Measurements from ENCODE around the gene REPS2.

REPS2 gene

DNA sequence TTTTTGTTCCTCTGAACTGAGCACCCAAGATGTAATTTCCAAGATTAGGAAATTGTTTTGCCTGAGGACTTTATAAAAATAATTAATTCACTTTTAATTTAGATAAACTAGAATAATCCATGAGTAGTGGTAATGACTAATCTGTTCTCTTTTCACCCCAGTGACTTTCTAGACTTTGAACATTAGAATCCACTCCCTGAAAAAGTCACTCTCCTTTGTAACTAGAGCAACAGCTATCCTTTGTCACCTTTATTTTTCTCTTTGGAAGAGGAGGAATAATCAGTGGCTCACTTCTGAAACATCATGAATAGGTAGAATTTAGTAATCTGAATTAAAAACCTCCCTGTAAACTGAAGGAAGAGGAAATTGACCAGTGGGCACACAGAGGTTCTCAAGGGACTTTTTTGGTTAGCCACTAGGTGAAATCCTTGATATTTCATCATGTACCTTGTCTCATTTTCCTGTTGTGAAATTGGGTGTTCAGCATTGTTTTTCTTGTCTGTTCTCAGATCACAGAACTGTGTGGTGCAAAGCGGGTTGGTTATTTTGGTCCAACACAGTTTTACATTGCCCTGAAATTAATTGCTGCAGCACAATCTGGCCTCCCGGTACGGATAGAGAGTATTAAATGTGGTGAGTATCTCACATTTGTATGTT, 59.4 kb downstream of the REPS2 start:
- peak; percentile 19 for DNase-seq (ENCODE audit: low read depth)

DNA sequence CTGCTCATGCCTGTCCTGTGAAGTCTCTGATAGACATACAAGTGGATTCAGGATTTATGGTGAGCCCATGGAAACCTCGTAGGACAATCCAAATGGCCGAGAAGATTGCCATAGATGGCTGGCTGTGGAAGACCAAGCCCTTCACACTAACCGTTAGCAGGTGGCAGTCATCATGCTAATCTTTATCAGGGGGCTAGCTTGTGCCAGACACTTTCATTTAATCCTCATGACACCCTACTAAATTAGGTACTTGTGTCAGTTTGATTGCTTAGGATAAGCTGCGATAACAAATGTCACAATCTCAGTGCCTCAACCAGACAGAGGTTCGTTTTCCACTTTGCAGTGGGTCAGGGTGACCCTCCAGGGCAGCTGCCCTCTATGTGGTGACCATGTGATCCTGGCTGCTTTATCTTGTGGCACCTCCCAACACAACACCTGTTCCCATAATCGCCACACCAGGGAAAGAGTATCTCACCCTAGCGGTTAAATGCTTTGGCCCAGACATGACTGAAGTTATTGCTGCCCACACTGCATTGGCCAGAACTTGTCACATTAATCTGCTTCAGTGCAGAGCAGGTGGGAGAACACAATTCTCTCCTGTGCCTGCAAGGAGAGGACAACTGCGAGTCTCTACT, 60.8 kb downstream of the REPS2 start:
- DNase-seq (ENCODE audit: low read depth), result peak; percentile 23

DNA sequence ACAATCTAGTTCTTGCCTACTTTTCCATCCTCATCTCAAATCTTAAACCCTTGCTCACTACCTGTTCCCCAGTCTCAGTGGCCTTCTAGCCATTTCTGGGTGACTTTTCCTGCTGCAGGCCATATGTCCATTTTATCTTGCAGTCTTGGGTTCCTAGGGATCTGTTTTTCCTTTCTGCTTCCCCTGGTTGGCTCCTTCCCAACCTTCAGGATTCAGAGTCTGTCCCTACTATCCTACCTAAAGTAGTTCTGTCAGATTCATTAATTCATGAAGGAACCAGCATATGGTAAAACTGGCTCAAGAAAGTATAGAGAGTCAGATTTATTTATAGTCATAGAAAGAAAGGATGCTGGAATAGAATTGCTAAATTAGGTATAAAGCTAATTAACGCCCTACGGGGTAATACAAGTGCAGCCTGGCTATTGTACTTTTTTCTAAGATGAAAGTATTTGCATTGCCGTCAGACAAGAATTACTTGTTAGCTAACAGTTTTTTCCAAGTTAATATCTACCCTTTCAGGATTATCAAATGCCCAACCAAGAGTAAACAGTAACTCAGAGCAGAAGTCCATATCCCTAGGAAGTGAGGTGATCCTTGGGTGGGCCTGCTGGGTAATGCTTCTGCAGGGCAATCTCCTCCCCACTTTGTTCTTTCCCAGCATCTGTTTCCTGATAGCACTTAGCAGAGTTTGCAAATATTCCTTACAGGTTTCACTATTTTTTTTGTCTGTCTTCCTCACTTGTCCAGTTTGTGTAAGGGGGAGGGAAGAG, 63.6 kb downstream of the REPS2 start:
- DNase-seq (ENCODE audit: low read depth), result no peak

DNA sequence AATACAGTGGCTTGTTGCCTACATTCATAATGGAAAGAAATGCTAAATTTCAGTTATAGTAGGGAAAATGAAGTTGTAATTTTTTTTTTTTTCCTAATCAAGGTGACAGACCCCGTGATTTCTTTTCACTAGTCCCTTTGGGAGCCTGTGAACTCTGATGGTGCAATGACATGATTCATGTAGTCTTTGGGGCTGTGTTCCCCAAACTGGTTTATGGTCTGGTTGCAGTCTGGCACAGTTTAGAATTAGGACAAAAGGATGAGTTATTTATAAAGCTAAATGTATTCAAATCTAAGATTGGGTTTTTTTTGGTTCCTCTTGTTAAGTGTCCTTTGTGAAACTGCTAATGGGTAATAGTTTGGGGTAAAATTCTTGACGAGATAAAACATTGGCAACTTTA, 66.0 kb downstream of the REPS2 start:
- no peak for DNase-seq (ENCODE audit: low read depth)

DNA sequence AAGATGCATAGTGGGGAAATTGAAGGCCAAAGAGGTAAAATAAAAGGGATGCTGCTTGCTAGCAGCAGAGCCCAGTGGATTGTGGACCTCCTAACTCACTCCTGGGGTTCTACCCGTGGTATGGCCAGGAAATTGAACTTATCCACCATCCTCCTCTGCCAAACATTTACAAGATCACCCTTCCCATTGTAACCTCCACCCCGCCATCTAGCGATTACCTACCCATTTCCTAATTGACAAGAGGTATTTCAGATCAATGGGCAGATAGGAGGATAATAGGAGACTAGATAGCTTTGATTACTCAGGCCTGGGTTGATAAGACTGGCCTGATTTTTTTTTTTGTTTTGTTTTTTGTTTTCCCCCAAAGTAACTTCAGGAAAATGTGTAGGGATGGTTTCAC, 67.8 kb downstream of the REPS2 start:
- DNase-seq (ENCODE audit: low read depth), result no peak

DNA sequence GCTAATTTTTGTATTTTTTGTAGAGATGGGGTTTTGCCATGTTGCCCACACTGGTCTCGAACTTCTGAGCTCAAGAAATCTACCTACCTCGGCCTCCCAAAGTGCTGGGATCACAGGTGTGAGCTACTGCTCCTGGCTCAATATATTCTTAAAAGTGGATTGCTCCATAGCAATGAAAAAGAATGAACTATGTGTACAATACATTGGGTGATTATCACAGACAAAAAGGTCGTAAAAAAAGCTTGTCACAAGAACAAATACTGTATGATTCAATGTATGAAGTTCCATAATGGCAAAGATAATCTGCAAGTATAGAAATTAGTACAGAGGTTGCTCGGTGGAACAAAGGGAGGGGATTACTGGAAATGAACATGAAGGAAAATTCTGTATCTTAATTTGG, 70.7 kb downstream of the REPS2 start:
- no peak for DNase-seq (ENCODE audit: low read depth)

DNA sequence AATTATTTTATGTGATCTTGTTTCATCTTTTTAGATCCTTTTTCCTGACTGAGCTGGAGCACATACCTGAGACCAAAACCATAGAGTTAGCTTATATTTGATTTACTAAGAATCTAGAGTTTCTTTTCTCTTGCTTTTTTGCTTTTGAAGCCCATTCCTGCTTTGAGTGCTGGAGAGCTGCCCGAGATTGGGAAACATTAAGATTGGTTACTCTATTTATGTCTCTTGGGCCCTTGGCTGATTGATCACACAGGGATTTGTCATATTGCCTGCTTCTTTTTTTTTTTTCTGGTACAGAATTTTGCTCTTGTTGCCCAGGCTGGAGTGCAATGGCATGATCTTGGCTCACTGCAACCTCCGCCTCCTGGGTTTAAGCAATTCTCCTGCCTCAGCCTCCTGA, 73.9 kb downstream of the REPS2 start:
- no peak for DNase-seq (ENCODE audit: low read depth)

DNA sequence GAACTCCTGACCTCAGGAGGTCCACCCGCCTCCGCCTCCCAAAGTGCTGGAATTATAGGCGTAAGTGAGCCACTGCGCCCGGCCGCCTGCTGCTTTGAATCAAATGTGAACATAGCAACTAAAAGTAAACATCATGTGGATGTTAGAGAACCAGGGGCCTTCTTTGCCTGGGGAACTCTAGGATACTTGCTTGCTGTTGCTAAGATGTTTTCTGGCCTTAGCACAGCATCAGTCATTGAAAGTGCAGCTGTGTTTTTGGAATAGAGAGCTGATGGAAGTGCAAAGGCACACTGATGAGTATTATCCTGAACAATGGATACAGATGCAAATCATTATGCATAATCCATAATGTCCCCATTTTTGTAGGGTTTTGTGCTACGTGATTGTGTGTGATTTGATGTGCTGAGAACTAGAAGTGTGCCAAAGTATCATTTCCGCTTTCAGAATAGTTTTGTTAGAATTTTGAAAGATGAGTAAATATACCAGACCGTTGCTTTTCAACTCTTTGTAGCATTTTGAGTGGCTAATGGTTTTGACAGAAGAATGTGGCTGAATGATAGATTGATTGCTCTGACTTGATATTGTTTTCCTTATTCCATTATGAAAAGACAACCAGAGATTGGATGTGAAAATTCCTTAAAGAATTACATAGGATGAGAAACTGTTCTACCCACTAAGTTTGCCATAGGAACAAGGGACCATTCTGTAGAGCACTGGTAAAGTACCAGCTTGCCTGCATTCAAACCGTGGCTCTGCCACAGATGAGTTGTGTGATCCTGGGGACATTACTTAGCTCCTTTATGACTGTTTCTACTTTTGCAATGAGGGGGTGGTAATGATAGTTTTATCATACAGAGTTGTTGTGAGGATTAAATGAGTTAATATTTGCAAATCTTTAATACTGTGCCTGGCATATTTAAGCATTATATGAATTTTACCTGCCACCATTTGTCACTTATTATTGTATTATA, 74.7 kb downstream of the REPS2 start:
- DNase-seq (ENCODE audit: low read depth), result no peak

DNA sequence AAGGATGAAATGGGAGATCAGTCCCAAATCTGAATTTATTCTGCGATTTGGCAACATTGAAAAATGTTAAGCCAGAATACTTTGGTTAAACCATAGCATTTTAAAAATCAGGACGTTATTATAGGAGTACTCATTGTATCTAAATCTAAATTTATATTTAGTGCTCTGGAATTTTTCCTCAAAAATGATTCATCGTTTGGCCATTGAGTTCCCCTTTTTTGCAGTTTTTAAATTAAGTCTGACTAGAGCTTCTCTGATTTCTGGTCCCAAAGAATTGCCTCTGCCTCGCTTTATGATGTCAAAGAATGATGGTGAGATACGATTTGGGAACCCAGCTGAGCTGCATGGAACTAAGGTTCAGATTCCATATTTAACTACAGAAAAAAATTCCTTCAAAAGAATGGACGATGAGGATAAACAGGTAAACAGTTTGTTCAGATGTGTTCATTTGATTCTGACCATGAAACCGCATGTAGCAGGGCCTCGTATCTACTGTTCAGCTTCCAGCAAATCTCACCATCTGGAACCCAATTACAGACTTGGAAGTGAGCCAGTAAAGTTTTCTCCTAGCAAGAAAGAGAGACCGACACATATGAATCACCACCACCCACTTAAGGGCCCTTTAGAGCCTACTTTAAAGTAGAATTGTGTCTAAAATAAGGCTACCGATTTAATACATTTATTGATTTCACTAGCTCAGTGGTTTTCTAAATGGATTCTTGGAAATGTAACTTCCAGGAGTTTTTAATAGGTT, 75.6 kb downstream of the REPS2 start:
- peak; percentile 67 for DNase-seq (ENCODE audit: low read depth)

DNA sequence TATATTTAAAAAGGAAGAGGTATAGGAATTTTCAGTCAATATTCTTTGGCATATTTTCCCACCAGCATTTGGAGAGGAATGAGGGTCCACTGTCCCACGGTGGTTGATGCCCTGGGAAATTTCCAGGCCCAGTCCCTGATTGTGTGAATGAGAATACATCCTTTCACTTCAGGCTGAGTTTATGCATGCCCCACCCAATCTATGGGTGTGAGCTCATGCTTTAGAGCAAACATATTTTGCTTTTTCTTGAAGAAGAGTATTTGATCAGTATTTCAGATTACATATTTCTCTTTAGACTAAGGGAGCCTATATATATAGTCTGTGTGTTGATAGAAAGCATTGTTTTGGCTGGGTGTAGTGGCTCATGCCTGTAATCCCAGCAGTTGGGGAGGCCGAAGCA, 77.2 kb downstream of the REPS2 start:
- DNase-seq (ENCODE audit: low read depth), result no peak

DNA sequence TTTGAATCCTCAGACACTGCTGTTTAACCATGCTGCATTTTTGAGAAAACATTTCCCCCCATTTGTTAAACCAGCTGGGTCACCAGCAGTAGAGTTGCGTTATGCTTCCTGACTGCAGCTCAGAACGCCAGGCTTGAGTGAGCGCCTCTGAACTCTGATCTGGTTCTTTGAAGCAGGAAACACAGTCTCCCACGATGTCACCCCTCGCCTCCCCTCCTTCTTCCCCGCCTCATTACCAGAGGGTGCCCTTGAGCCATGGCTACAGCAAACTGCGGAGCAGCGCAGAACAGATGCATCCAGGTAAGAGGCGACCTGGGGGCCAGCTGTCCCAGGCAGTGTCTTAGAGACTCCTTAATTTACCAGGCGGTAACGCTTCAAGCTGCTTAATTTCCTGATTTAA, 78.4 kb downstream of the REPS2 start:
- no peak for DNase-seq (ENCODE audit: low read depth)

DNA sequence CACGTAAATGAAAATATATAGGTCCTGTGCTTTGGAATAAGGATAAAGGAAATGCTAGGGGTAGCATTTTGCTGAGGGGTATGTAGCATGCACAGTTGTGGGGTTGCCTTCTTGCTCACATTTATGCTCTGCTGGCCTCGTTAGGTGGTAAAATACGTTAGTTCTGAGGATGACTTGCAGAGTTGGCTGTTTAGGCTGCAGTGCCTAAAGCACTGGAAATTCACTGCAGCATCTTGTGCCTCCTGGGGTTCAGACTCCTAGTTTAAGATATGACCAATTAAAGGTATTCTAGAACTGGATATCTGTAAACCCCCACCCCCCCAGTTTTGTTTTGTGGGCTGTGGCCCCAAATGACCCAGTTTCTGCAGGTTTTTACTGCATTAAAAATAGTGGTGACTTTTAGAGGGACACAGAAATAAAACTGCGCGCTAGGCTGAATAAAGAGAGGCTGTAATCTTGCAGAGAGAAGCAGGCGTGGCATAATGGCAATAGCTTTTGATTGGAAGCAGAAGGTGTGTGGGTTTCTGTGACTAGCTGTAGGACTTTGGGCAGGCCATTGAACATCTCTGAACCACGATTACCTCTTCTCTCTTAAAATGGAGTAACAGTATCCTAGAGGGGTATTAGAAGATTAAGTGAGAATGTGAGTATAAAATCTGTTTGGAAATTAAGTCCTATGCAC, 79.3 kb downstream of the REPS2 start:
- no peak for DNase-seq (ENCODE audit: low read depth)

DNA sequence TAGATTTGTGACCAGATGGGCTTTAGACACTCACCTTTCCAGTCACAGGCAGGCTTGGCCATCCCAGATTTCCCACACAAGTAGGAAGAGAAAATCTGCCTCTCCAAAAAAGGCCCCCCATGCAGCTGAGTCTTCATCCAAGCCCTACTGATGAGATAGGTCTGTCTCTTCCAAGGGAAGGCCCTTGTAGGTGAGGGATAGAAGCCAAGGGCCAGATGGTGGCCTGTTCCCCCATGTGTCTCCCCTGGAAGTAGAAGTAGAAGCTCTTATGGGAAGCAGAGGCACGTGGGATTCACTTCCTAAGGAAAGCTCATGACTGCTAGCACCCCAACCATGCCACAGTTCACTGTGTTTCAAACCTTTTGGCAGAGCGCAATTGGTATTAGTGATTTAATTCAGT, 81.5 kb downstream of the REPS2 start:
- no peak for DNase-seq (ENCODE audit: low read depth)

DNA sequence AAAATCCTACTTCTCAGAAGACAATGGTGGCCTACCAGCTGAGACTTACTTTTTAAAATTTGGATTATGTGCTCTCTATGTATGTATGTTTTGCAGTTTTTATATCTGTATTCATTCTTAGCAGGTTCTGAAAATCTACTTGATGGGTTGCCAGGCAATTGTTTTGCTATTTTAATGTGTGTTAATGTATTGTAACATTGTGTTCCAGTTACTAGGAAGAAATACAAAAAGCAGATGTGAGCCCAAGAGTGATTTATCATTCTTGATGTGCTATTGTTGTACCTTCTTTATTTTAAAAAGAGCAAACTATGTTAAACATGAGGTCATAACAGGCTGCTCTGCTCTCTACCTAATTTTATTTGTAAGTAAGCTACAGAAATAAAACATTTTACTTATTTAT, 81.9 kb downstream of the REPS2 start:
- no peak for DNase-seq (ENCODE audit: low read depth)

DNA sequence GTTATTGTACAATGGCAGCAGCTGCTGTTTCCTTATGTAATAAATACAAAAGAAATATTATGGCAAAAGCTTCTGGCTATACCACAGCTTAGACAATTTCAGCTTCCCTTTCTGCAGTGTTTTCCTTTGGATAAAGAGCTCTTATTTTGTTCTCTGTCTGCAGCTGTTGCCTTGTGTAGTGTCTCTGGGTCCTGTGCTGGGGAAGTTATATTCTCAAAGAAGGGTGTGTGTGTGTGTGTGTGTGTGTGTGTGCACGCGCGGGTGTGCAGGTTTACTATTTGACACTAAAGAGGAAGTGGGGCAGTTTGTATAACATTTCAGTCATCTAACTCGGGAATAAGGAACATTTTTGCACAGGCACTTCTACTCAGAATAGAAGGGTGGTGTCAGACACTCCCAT, 83.6 kb downstream of the REPS2 start:
- DNase-seq (ENCODE audit: low read depth), result no peak

DNA sequence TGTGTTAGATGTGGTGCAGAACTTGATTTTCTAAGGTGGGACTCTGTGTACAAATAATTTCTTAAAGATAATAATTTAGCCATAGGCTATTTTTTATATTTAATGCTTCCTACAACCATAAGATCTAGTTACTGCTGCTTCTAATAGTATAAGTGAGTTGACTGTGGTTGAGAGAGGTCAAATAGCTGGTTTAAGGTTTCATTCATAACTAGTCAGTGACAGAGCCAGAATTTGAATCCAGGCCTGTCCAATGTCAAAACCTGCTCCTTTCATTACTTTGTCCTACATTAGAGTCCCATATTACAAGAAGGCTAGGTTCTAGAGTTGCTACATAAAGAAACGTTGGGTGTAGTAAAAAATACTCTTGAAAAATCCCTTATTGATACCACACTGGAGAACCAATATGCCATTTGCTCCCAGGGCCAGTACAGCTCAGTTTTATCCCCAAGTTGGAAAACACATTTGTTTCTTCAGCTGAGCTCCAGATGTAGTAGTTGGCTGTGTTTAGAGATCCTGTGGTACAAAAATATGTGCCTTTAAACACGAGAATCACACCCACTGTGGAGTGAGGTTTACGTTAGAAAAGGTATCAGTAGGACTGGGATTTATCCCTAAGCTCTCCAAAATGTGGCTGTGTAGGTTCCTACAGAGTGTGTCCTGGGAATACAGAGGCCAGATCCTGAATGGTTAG, 84.3 kb downstream of the REPS2 start:
- DNase-seq (ENCODE audit: low read depth), result no peak

DNA sequence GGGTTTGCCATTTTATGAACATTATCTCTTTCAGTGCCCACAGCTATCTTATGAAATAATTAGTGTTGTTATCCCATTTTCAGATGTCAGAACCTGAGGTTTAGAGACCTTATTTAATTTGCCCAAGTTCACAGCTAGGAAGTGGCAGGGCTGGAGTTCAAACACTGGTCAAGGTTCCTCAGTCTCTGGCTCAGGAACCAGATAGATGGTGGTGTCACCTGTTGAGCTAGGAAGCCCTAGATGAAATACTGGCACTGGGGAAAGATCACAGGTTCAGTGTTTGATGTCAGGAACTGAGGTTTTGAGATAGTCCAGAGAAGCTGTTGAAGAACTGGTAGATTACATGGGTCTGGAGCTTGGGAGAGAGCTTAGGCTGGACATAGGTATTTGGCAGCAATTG, 85.4 kb downstream of the REPS2 start:
- DNase-seq (ENCODE audit: low read depth), result peak; percentile 56

DNA sequence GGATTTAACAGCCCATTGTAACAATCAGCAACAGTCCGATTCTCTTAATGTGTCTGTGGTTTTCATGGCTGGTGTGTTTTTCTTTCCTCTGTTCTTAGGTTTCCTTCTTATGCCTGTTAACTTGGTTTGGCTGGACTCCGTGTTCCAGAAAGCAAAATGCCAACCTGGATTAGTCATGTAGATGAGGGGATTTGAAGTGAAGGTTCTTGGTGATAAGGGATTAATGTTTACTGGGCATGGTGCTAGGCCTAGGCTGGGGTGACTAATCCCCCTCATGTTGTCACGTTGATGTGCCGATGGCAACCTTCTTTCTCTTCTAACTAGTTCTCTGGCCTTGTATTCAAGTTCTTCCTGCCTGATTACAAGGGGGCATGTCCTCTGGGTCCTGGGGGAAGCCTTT, 85.9 kb downstream of the REPS2 start:
- DNase-seq (ENCODE audit: low read depth), result peak; percentile 95

DNA sequence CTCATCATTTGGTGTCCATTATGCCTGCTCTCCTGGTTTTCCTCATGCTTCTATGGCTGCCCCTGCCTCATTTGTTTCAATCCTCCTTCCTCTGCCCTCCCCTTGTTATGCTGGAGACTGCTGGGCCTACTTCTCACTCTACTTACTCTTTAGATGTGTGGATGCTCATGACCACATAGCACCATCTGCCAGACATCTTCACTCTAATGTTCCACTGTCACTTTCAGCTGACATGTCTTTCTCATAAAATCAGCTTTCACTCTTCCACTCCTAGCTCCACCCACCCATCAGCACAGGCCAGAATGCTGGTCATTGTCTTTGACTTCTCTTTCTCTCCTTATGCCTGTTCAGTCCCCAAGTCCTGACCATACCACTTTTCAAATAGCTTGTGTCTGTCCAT, 86.8 kb downstream of the REPS2 start:
- no peak for DNase-seq (ENCODE audit: low read depth)

DNA sequence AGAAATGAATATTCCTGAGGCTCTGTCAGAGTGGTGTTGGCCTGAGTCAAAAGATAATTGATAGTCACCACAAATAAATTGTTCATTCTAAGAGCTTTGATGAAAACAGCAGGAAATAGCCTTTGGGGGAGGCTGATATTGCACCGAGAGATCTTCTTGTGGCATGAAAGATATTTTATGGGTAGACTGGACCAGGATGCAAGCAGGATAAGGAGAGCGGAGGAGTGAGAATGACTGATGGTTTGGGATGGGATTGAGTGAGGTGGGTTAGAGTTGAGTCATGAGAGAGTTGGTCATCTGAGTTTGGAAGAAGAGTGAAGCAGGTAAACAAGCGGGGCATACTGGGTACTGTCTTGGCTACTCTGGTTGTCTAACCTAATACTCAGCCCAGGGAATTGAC, 88.7 kb downstream of the REPS2 start:
- peak; percentile 92 for DNase-seq (ENCODE audit: low read depth)

Data from amniotic epithelial cell (primary cell).